IMR-90 (cell line): ENCODE results near the gene DRD2. TPM values are rescaled to one million over a fixed set of nuclear protein-coding genes. Genes with fewer than 3 reads are reported as not detected.

ENCODE experiments used
- ATAC-seq: fragments of 200-7000 bp; cut with Tn5 transposase; 2 replicates; pipeline ENCODE4 v1.9.1; 2020; ENCODE audit warnings: low read depth, mild to moderate bottlenecking, moderate library complexity
- BruUV-seq: library from RNA; stranded (reverse); fragments of 400-500 nt; replicated peaks from 2 replicates; lab custom pipeline; 2021; lab: Mats Ljungman, UMichigan
- CTCF ChIA-PET: fragments of 300-600 bp; formaldehyde crosslinking; extraction: SDS; loops from one replicate; lab custom pipeline; 2021; ENCODE audit warnings: antibody characterized with exemption; lab: Yijun Ruan, JAX
- POLR2A ChIA-PET: fragments of 300-600 bp; sonication (Branson Sonifier 250); formaldehyde crosslinking; loops from one replicate; lab custom pipeline; 2022; ENCODE audit warnings: antibody characterized with exemption; ENCODE audit not compliant: unreplicated experiment; lab: Charles Lee
- DNase-seq: peaks from one replicate; pipeline ENCODE4 v3.0.0; 2013
- H2AFZ ChIP-seq: replicated peaks from 2 replicates; pipeline ENCODE3; 2013; ENCODE audit warnings: low read length, mild to moderate bottlenecking; ENCODE audit not compliant: poor library complexity
- H2AK5ac ChIP-seq: 2 replicates; pipeline ENCODE4 v1.6.1; 2013; ENCODE audit warnings: low read depth, low read length, inconsistent platforms
- H2AK9ac ChIP-seq: replicated peaks from 2 replicates; pipeline ENCODE3; 2013; ENCODE audit warnings: mild to moderate bottlenecking, low read depth, low read length, moderate library complexity; ENCODE audit not compliant: poor library complexity
- H2BK120ac ChIP-seq: 2 replicates; pipeline ENCODE4 v1.6.1; 2013; ENCODE audit warnings: low read depth, low read length, inconsistent platforms
- H2BK15ac ChIP-seq: 3 replicates; pipeline ENCODE4 v1.6.1; 2013; ENCODE audit warnings: low read depth, low read length, inconsistent platforms
- H2BK20ac ChIP-seq: 2 replicates; pipeline ENCODE4 v1.6.1; 2013; ENCODE audit warnings: low read depth, mild to moderate bottlenecking, inconsistent platforms, low read length, moderate library complexity
- H2BK5ac ChIP-seq: 2 replicates; pipeline ENCODE4 v1.6.1; 2013; ENCODE audit warnings: mild to moderate bottlenecking, low read depth, low read length, inconsistent platforms; ENCODE audit not compliant: poor library complexity, severe bottlenecking
- H3K14ac ChIP-seq: replicated peaks from 2 replicates; pipeline ENCODE4 v1.6.1; 2013; ENCODE audit warnings: low read depth, low read length, inconsistent platforms
- H3K18ac ChIP-seq: 2 replicates; pipeline ENCODE4 v1.6.1; 2013; ENCODE audit warnings: low read depth, low read length, control low read depth
- H3K23ac ChIP-seq: 2 replicates; pipeline ENCODE4 v1.6.1; 2013; ENCODE audit warnings: low read depth, low read length, inconsistent platforms
- H3K27ac ChIP-seq: 2 replicates; pipeline ENCODE4 v1.5.1; 2013; ENCODE audit warnings: mild to moderate bottlenecking, control low read depth, low read length; ENCODE audit not compliant: insufficient read depth
- H3K27me3 ChIP-seq: 2 replicates; pipeline ENCODE4 v1.6.1; 2013; ENCODE audit warnings: low read length; ENCODE audit not compliant: control insufficient read depth, insufficient read depth
- H3K36me3 ChIP-seq: 2 replicates; pipeline ENCODE4 v1.6.1; 2013; ENCODE audit warnings: low read length, mixed read lengths; ENCODE audit not compliant: control insufficient read depth, insufficient read depth
- H3K4ac ChIP-seq: 2 replicates; pipeline ENCODE4 v1.6.1; 2013; ENCODE audit warnings: low read depth, low read length, inconsistent platforms
- H3K4me1 ChIP-seq: 2 replicates; pipeline ENCODE4 v1.6.1; 2013; ENCODE audit warnings: low read length, mixed read lengths; ENCODE audit not compliant: control insufficient read depth, insufficient read depth
- H3K4me2 ChIP-seq: 2 replicates; pipeline ENCODE4 v1.6.1; 2013; ENCODE audit warnings: low read depth, mild to moderate bottlenecking, control low read depth, low read length, moderate library complexity
- H3K4me3 ChIP-seq: 2 replicates; pipeline ENCODE4 v1.5.1; 2013; ENCODE audit warnings: low read depth, mild to moderate bottlenecking, control low read depth, low read length, moderate library complexity; ENCODE audit not compliant: insufficient read depth
- H3K56ac ChIP-seq: 2 replicates; pipeline ENCODE4 v1.6.1; 2013; ENCODE audit warnings: low read length, inconsistent platforms; ENCODE audit not compliant: insufficient read depth; ENCODE audit errors: extremely low read depth
- H3K79me1 ChIP-seq, 2 experiments: 2 replicates each; pipeline ENCODE4 v1.6.1; 2013; ENCODE audit warnings: low read length in 2 of 2, inconsistent platforms in 1 of 2, low read depth in 1 of 2
- H3K9ac ChIP-seq: 2 replicates; pipeline ENCODE4 v1.6.1; 2013; ENCODE audit warnings: low read depth, low read length, control low read depth
- H3K9me1 ChIP-seq: 2 replicates; pipeline ENCODE4 v1.6.1; 2013; ENCODE audit warnings: low read length, inconsistent platforms; ENCODE audit not compliant: insufficient read depth
- H3K9me3 ChIP-seq: 2 replicates; pipeline ENCODE4 v1.6.1; 2013; ENCODE audit warnings: low read length; ENCODE audit not compliant: control insufficient read depth, insufficient read depth
- H4K20me1 ChIP-seq: 2 replicates; pipeline ENCODE4 v1.6.1; 2013; ENCODE audit warnings: low read length, inconsistent platforms; ENCODE audit not compliant: insufficient read depth
- H4K5ac ChIP-seq: 2 replicates; pipeline ENCODE4 v1.6.1; 2013; ENCODE audit warnings: mild to moderate bottlenecking, low read depth, low read length, control low read depth
- H4K8ac ChIP-seq, 2 experiments: 2 replicates each; pipeline ENCODE4 v1.6.1; 2013; ENCODE audit warnings: low read depth in 2 of 2, low read length in 2 of 2, control low read depth in 1 of 2, inconsistent platforms in 1 of 2
- H4K91ac ChIP-seq: 2 replicates; pipeline ENCODE4 v1.6.1; 2013; ENCODE audit warnings: low read depth, low read length, inconsistent platforms; ENCODE audit not compliant: insufficient read depth
- BHLHE40 ChIP-seq: fragments of 150-350 bp; IDR thresholded peaks from 2 replicates; pipeline ENCODE4 v1.6.1; 2016; ENCODE audit warnings: mild to moderate bottlenecking, low read depth, low read length
- CEBPB ChIP-seq: IDR thresholded peaks from 2 replicates; pipeline ENCODE4 v1.6.1; 2012; ENCODE audit warnings: low read depth, low read length, improper control_type of control experiment
- CHD1 ChIP-seq: IDR thresholded peaks from 2 replicates; pipeline ENCODE4 v1.6.1; 2012; ENCODE audit warnings: low read depth, low read length, improper control_type of control experiment
- FOS ChIP-seq: fragments of 150-350 bp; IDR thresholded peaks from 2 replicates; pipeline ENCODE4 v1.6.1; 2016; ENCODE audit warnings: low read depth, low read length
- MAFK ChIP-seq: IDR thresholded peaks from 2 replicates; pipeline ENCODE4 v1.6.1; 2012; ENCODE audit warnings: low read depth, low read length, improper control_type of control experiment
- MAZ ChIP-seq: IDR thresholded peaks from 2 replicates; pipeline ENCODE4 v1.6.1; 2012; ENCODE audit warnings: low read depth, mild to moderate bottlenecking, low read length, improper control_type of control experiment, moderate library complexity, borderline replicate concordance
- MXI1 ChIP-seq: IDR thresholded peaks from 2 replicates; pipeline ENCODE4 v1.6.1; 2012; ENCODE audit warnings: low read depth, mild to moderate bottlenecking, low read length, moderate library complexity, borderline replicate concordance
- NFE2L2 ChIP-seq: fragments of 150-350 bp; IDR thresholded peaks from 2 replicates; pipeline ENCODE4 v1.6.1; 2016; ENCODE audit warnings: low read depth, mild to moderate bottlenecking, low read length
- POLR2A ChIP-seq: IDR thresholded peaks from 2 replicates; pipeline ENCODE4 v1.6.1; 2012; ENCODE audit warnings: mild to moderate bottlenecking, low read depth, low read length
- RAD21 ChIP-seq: IDR thresholded peaks from 2 replicates; pipeline ENCODE4 v1.6.1; 2012; ENCODE audit warnings: low read length, improper control_type of control experiment
- RCOR1 ChIP-seq: IDR thresholded peaks from 2 replicates; pipeline ENCODE4 v1.6.1; 2012; ENCODE audit warnings: mild to moderate bottlenecking, low read length, improper control_type of control experiment; ENCODE audit not compliant: insufficient replicate concordance
- RFX5 ChIP-seq: IDR thresholded peaks from 2 replicates; pipeline ENCODE4 v1.8.0; 2012; ENCODE audit warnings: low read depth, mild to moderate bottlenecking, low read length, moderate library complexity
- SMC3 ChIP-seq: fragments of 150-350 bp; IDR thresholded peaks from 2 replicates; pipeline ENCODE4 v1.6.1; 2016; ENCODE audit warnings: low read depth, mild to moderate bottlenecking, antibody characterized with exemption, low read length, moderate library complexity
- WGBS, 2 experiments: methylation state at CpG; one replicate each; pipeline versions ENCODE4 v1.1.5 to v1.1.7; 2013; ENCODE audit warnings: missing lambda C conversion rate in 2 of 2; ENCODE audit not compliant: insufficient read length in 1 of 2; ENCODE audit errors: extremely low coverage in 2 of 2; 5-methylcytosine and 5-hydroxymethylcytosine counted together
- dilution Hi-C: fragments of 300-500 bp; cut with HindIII; formaldehyde crosslinking; loops from one replicate; pipeline ENCODE4 v1.14.3; 2018; ENCODE audit warnings: low sequenced_read_pairs; ENCODE audit not compliant: unreplicated experiment
- in situ Hi-C: fragments of 300-500 bp; cut with MboI; formaldehyde crosslinking; loops from 3 replicates; pipeline ENCODE4 v1.14.3; 2019; ENCODE audit warnings: low sequenced_read_pairs, inconsistent platforms, mixed read lengths
- intact Hi-C: fragments of 100-400 bp; cut with micrococcal nuclease; formaldehyde crosslinking; loops from 2 replicates; pipeline ENCODE4 v1.10.0; 2022
- polyA plus RNA-seq, 3 experiments: library from polyadenylated mRNA; depleted of rRNA; stranded (reverse); fragments of >200 nt; gene quantifications; 2 replicates each; pipeline ENCODE4 v1.2.3, GENCODE V29; 2012; ENCODE audit warnings: low replicate concordance in 1 of 3
- total RNA-seq: library from RNA; depleted of rRNA; stranded (reverse); fragments of >200 nt; gene quantifications from 2 replicates; pipeline ENCODE4 v1.2.3, GENCODE V29; 2012
- TF ChIP-seq, protein P1 (sequence below): fragments of 150-350 bp; IDR thresholded peaks from 2 replicates; pipeline ENCODE4 v1.6.1; 2017; ENCODE audit warnings: mild to moderate bottlenecking, antibody characterized with exemption, low read length, low read depth
- TF ChIP-seq, protein P2 (sequence below): conservative IDR thresholded peaks from 2 replicates; pipeline ENCODE4 v1.5.1; 2012; ENCODE audit warnings: mild to moderate bottlenecking, low read depth, low read length, improper control_type of control experiment
- TF ChIP-seq, protein P3 (sequence below): fragments of 150-350 bp; IDR thresholded peaks from 2 replicates; pipeline ENCODE4 v1.6.1; 2016; ENCODE audit warnings: low read depth, mild to moderate bottlenecking, low read length, moderate library complexity, borderline replicate concordance

Gene DRD2
- total and polyA plus RNA-seq, 2 of the 4 experiments (the other 2 are of a cell fraction), result not detected

DNA sequence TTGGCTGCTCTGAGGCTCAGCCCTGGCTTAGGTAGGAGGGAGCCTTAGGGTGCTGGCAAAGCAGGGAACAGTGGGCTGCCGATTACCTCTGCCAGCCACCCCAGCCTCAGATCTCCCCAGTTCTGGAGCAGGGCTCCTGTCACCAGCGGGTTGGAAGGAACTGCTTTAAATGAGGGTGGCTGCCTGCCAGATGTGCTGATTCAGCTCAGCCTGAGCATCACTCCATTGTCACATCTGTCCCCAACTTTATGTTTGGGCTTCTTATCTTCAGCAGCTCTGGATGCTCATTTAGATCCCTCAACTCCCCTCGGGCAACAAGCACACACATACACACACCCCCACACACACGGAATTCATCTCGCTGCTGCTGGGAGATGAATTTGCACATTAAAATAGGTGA, 104.6 kb downstream of the DRD2 start:
- no TSS peak for BruUV-seq
- no peak overlapping the region for H2AK5ac ChIP-seq
- H3K4me3 ChIP-seq, result no peak overlapping the region
- dilution Hi-C loops (no loop called here), intact Hi-C loops (no loop called here), in situ Hi-C loops (no loop called here)
- H3K27ac ChIP-seq, result no peak overlapping the region
- no peak overlapping the region for H3K23ac ChIP-seq
- DNase-seq (no peak), ATAC-seq (peak; percentile 28; the same call in 1 of the 2 replicates)
- no peak overlapping the region for H4K5ac ChIP-seq
- POLR2A ChIA-PET, result no interaction called here
- no peak overlapping the region for H2BK20ac ChIP-seq
- no peaks in the 10 kb centered on the region for H4K20me1 ChIP-seq
- H3K36me3 ChIP-seq, result no peaks in the 10 kb centered on the region
- TF ChIP-seq CHD1, result no peak
- TF ChIP-seq, protein P1, sequence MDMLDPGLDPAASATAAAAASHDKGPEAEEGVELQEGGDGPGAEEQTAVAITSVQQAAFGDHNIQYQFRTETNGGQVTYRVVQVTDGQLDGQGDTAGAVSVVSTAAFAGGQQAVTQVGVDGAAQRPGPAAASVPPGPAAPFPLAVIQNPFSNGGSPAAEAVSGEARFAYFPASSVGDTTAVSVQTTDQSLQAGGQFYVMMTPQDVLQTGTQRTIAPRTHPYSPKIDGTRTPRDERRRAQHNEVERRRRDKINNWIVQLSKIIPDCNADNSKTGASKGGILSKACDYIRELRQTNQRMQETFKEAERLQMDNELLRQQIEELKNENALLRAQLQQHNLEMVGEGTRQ, result no peak
- TF ChIP-seq RFX5, result no peak
- no peak for TF ChIP-seq RCOR1
- no peak for TF ChIP-seq CEBPB
- TF ChIP-seq, protein P2, sequence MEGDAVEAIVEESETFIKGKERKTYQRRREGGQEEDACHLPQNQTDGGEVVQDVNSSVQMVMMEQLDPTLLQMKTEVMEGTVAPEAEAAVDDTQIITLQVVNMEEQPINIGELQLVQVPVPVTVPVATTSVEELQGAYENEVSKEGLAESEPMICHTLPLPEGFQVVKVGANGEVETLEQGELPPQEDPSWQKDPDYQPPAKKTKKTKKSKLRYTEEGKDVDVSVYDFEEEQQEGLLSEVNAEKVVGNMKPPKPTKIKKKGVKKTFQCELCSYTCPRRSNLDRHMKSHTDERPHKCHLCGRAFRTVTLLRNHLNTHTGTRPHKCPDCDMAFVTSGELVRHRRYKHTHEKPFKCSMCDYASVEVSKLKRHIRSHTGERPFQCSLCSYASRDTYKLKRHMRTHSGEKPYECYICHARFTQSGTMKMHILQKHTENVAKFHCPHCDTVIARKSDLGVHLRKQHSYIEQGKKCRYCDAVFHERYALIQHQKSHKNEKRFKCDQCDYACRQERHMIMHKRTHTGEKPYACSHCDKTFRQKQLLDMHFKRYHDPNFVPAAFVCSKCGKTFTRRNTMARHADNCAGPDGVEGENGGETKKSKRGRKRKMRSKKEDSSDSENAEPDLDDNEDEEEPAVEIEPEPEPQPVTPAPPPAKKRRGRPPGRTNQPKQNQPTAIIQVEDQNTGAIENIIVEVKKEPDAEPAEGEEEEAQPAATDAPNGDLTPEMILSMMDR, result no peak
- no peak for TF ChIP-seq MAFK
- no peak for TF ChIP-seq BHLHE40
- no peak for TF ChIP-seq SMC3
- no peak for TF ChIP-seq RAD21
- TF ChIP-seq FOS, result no peak
- no peak for TF ChIP-seq MXI1
- TF ChIP-seq NFE2L2, result no peak
- TF ChIP-seq, protein P3, sequence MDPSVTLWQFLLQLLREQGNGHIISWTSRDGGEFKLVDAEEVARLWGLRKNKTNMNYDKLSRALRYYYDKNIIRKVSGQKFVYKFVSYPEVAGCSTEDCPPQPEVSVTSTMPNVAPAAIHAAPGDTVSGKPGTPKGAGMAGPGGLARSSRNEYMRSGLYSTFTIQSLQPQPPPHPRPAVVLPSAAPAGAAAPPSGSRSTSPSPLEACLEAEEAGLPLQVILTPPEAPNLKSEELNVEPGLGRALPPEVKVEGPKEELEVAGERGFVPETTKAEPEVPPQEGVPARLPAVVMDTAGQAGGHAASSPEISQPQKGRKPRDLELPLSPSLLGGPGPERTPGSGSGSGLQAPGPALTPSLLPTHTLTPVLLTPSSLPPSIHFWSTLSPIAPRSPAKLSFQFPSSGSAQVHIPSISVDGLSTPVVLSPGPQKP, result no peak
- no peak for TF ChIP-seq POLR2A
- no peak for TF ChIP-seq MAZ
- H2BK5ac ChIP-seq, result no peak overlapping the region
- H3K79me1 ChIP-seq, result no peaks in the 10 kb centered on the region
- no peak overlapping the region for H3K4ac ChIP-seq
- H3K9me1 ChIP-seq, result no peaks in the 10 kb centered on the region
- no peaks in the 10 kb centered on the region for H3K4me1 ChIP-seq
- H3K56ac ChIP-seq, result no peak overlapping the region
- no CpG with 5 or more reads among the region's 5 CpGs for WGBS, 2 experiments
- no peak overlapping the region for H2AK9ac ChIP-seq
- no peak overlapping the region for H4K91ac ChIP-seq
- no peak overlapping the region for H4K8ac ChIP-seq
- no peak overlapping the region for H2AFZ ChIP-seq
- no peak overlapping the region for H2BK120ac ChIP-seq
- H2BK15ac ChIP-seq, result no peak overlapping the region
- H3K27me3 ChIP-seq, result no peaks in the 10 kb centered on the region
- no peaks in the 10 kb centered on the region for H3K9me3 ChIP-seq
- no peak overlapping the region for H3K14ac ChIP-seq
- H3K9ac ChIP-seq, result no peak overlapping the region
- CTCF ChIA-PET, result no interaction called here
- no peak overlapping the region for H3K18ac ChIP-seq
- H3K4me2 ChIP-seq, result no peak overlapping the region
